ENCODE data around the gene NCOA7. TPM values are rescaled to one million over a fixed set of nuclear protein-coding genes. Genes with fewer than 3 reads are reported as not detected.

The NCOA7 gene
- total and polyA plus RNA-seq, 11 donors = 3.8 to 23.1 (median 8.2) TPM

- no peak for TF ChIP-seq POLR2A (IDR thresholded peaks at IDR 0.05)
- TF ChIP-seq CTCF (IDR thresholded peaks at IDR 0.05) = no peak
- intact Hi-C loops (cut with DNase I) = loop anchor here in 9 of 10 donors (5.0 to 10.0 kb wide), 11 partner anchors 33 to 650 kb away; partner anchors contain the start of genes HDDC2 (in 2 of the 9) and NCOA7 (in 1 of the 9)
- Histone ChIP-seq H3K36me3 (no peaks in the 10 kb centered on the region), H3K27me3 (no peaks in the 10 kb centered on the region), H3K27ac (no peak overlapping the region), H3K9me3 (no peaks in the 10 kb centered on the region), H3K4me1 (peaks cover 0 to 32% (median 22%) of the 10 kb centered on the region in 12 donors), H3K4me3 (no peak overlapping the region)
- ATAC-seq (no peak), DNase-seq (no peak)
- WGBS, 4 donors = 59 to 75% (median 62%) methylated on average over 5 of the region's 5 CpGs
These were observed 164.1 kb downstream of the NCOA7 start for GRCh38 chr6:125954735-125955339.

- Histone ChIP-seq H3K4me3 (peak overlapping the region in 11 of 12 donors; percentile 71 to 94 (median 86)), H3K9me3 (no peaks in the 10 kb centered on the region), H3K4me1 (peaks cover 0 to 32% (median 22%) of the 10 kb centered on the region in 12 donors), H3K27ac (peak overlapping the region in 6 of 12 donors; percentile 90 to 97 (median 93)), H3K36me3 (peaks cover 0 to 1% (median 0%) of the 10 kb centered on the region in 9 donors), H3K27me3 (no peaks in the 10 kb centered on the region)
- 42 to 50% (median 44%) methylated on average over 5 of the region's 5 CpGs for WGBS, 4 donors
- ATAC-seq (no peak), DNase-seq (no peak)
- TF ChIP-seq CTCF (IDR thresholded peaks at IDR 0.05) (no peak), POLR2A (IDR thresholded peaks at IDR 0.05) (no peak)
- intact Hi-C loops (cut with DNase I) = loop anchor here (2.0 to 10.0 kb wide), 14 partner anchors 34 to 651 kb away; partner anchors contain the start of genes HDDC2 (in 2 of the 10) and NCOA7 (in 2 of the 10)
These were observed 165.2 kb downstream of the NCOA7 start for GRCh38 chr6:125955973-125956372.

- Histone ChIP-seq H3K27ac (peak within 1 kb of the TSS; percentile 67 to 97 (median 91)), H3K36me3 (peaks cover 0 to 5% (median 0%) of the 10 kb centered on the region in 9 donors), H3K9me3 (no peaks in the 10 kb centered on the region), H3K27me3 (no peaks in the 10 kb centered on the region), H3K4me3 (peak within 1 kb of the TSS; percentile 71 to 94 (median 85)), H3K4me1 (peaks cover 0 to 32% (median 22%) of the 10 kb centered on the region in 12 donors)
- DNase-seq (peak; percentile 97 to 99 (median 98)), ATAC-seq (peak; percentile 96 to 98 (median 97))
- intact Hi-C loops (cut with DNase I) = loop anchor here (2.0 to 10.0 kb wide), 14 partner anchors 34 to 652 kb away; partner anchors contain the start of genes HDDC2 (in 2 of the 10) and NCOA7 (in 2 of the 10)
- TF ChIP-seq POLR2A (IDR thresholded peaks at IDR 0.05) = peak in 1 of 2 donors; percentile 49
- TF ChIP-seq CTCF (IDR thresholded peaks at IDR 0.05) = peak; percentile 93 to 100 (median 99)
- WGBS, 4 donors = 0% methylated on average over 47 to 82 of the region's 82 CpGs
These were observed 166.0 kb downstream of the NCOA7 start, which contains the start of gene HINT3 for GRCh38 chr6:125956506-125957390. Gene HINT3, plus strand, starts transcription at chr6:125956770. Its CDS starts 208 bp downstream, at chr6:125956978.

Measured in heart left ventricle (tissue), 16 donors.